DOHH2 (cell line): Measurements from ENCODE around the gene PCSK5.

Experiments used
- H3F3A ChIP-seq: fragments of 200-600 bp; sonication (generic), shearing (Covaris generic); 2 replicates; pipeline ENCODE4 v1.6.0; 2016; ENCODE audit warnings: antibody characterized with exemption, mild to moderate bottlenecking; ENCODE audit not compliant: control insufficient read depth, insufficient read depth
- H3K27ac ChIP-seq: fragments of 200-600 bp; sonication (generic); 2 replicates; pipeline ENCODE4 v1.5.1; 2014; ENCODE audit warnings: low read depth, mild to moderate bottlenecking, low read length, moderate library complexity
- H3K27me3 ChIP-seq: fragments of 200-600 bp; sonication (generic); 2 replicates; pipeline ENCODE4 v1.6.1; 2014; ENCODE audit warnings: mild to moderate bottlenecking, low read length, mixed read lengths; ENCODE audit not compliant: control insufficient read depth
- H3K36me3 ChIP-seq: fragments of 200-600 bp; sonication (generic); 2 replicates; pipeline ENCODE4 v1.6.1; 2014; ENCODE audit warnings: mild to moderate bottlenecking, low read length, moderate library complexity, mixed read lengths; ENCODE audit not compliant: control insufficient read depth
- H3K4me1 ChIP-seq: fragments of 200-600 bp; sonication (generic); 2 replicates; pipeline ENCODE4 v1.6.1; 2014; ENCODE audit warnings: mild to moderate bottlenecking, low read length, mixed read lengths; ENCODE audit not compliant: control insufficient read depth
- H3K4me2 ChIP-seq: fragments of 200-600 bp; sonication (generic); 2 replicates; pipeline ENCODE4 v1.6.0; 2014; ENCODE audit warnings: mild to moderate bottlenecking, low read length, moderate library complexity
- H3K4me3 ChIP-seq: fragments of 200-600 bp; sonication (generic); 2 replicates; pipeline ENCODE4 v1.5.1; 2014; ENCODE audit warnings: mild to moderate bottlenecking, low read length, mixed read lengths
- H3K79me2 ChIP-seq: fragments of 200-600 bp; sonication (generic); 2 replicates; pipeline ENCODE4 v1.6.1; 2014; ENCODE audit warnings: mild to moderate bottlenecking, low read length, mixed read lengths; ENCODE audit not compliant: control insufficient read depth
- H3K9me2 ChIP-seq: fragments of 200-600 bp; sonication (generic); replicated peaks from 2 replicates; pipeline ENCODE4 v1.6.1; 2014; ENCODE audit warnings: mild to moderate bottlenecking, low read length, mixed read lengths; ENCODE audit not compliant: control insufficient read depth
- H3K9me3 ChIP-seq: fragments of 200-600 bp; sonication (generic); 2 replicates; pipeline ENCODE4 v1.6.1; 2014; ENCODE audit warnings: antibody characterized with exemption, low read length, mixed read lengths; ENCODE audit not compliant: control insufficient read depth, insufficient read depth
- H4K20me1 ChIP-seq: fragments of 200-600 bp; sonication (generic); 2 replicates; pipeline ENCODE4 v1.6.0; 2014; ENCODE audit warnings: low read depth, mild to moderate bottlenecking, antibody characterized with exemption, low read length, moderate library complexity; ENCODE audit not compliant: control insufficient read depth, insufficient read depth
- EZH2phosphoT487 ChIP-seq: fragments of 200-600 bp; sonication (generic); IDR thresholded peaks from 2 replicates; pipeline ENCODE4 v1.6.1; 2017; ENCODE audit warnings: borderline replicate concordance, mild to moderate bottlenecking, antibody characterized with exemption, low read length, moderate library complexity, mixed read lengths
- TF ChIP-seq, protein P1 (sequence below): fragments of 200-600 bp; sonication (generic); IDR thresholded peaks from one replicate; pipeline ENCODE4 v1.5.1; 2014; ENCODE audit warnings: antibody characterized with exemption, mild to moderate bottlenecking, low read depth, low read length; ENCODE audit not compliant: poor library complexity, severe bottlenecking

The PCSK5 gene

DNA sequence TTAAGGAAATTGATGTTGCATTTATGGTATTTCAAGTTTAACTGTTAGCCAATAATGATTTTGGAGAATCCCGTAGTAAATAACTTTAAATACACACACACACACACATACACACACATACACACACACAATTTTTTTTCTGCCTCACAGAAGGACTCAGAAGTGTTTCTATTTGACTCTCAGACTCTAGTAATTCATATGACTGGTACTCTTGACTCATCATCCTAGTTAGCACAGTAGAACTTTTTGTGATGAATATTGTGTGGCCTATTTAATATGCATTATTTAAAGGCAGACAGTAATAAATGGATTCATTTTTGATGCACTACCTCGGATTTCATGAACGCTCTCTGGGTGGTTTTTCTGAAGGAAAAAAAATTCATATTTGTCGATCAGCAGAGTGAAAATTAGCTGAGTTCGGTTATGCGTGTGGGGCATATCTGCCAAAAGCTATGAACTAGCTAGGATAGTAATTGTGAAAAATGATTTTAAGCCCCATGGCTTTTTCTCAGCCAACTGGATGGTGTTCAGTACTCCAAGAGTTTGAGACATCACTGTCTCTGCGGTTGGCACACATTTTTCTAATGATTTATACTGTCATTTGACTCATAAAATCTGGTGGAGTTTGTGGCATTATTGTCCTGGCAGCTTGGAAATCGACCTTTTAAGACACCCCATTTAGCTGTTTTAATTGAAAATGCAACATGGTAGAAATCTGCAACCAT, 102.2 kb downstream of the PCSK5 start:
- TF ChIP-seq, protein P1, sequence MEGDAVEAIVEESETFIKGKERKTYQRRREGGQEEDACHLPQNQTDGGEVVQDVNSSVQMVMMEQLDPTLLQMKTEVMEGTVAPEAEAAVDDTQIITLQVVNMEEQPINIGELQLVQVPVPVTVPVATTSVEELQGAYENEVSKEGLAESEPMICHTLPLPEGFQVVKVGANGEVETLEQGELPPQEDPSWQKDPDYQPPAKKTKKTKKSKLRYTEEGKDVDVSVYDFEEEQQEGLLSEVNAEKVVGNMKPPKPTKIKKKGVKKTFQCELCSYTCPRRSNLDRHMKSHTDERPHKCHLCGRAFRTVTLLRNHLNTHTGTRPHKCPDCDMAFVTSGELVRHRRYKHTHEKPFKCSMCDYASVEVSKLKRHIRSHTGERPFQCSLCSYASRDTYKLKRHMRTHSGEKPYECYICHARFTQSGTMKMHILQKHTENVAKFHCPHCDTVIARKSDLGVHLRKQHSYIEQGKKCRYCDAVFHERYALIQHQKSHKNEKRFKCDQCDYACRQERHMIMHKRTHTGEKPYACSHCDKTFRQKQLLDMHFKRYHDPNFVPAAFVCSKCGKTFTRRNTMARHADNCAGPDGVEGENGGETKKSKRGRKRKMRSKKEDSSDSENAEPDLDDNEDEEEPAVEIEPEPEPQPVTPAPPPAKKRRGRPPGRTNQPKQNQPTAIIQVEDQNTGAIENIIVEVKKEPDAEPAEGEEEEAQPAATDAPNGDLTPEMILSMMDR, result no peak
- TF ChIP-seq EZH2phosphoT487, result no peak
- H3K36me3 ChIP-seq, result no peaks in the 10 kb centered on the region
- no peak overlapping the region for H3K4me2 ChIP-seq
- H3K27me3 ChIP-seq, result no peaks in the 10 kb centered on the region
- no peaks in the 10 kb centered on the region for H3K79me2 ChIP-seq
- no peaks in the 10 kb centered on the region for H3K9me2 ChIP-seq
- H4K20me1 ChIP-seq, result no peaks in the 10 kb centered on the region
- no peak overlapping the region for H3K4me3 ChIP-seq
- no peaks in the 10 kb centered on the region for H3K4me1 ChIP-seq
- no peaks in the 10 kb centered on the region for H3F3A ChIP-seq
- no peak overlapping the region for H3K27ac ChIP-seq
- H3K9me3 ChIP-seq, result no peaks in the 10 kb centered on the region

DNA sequence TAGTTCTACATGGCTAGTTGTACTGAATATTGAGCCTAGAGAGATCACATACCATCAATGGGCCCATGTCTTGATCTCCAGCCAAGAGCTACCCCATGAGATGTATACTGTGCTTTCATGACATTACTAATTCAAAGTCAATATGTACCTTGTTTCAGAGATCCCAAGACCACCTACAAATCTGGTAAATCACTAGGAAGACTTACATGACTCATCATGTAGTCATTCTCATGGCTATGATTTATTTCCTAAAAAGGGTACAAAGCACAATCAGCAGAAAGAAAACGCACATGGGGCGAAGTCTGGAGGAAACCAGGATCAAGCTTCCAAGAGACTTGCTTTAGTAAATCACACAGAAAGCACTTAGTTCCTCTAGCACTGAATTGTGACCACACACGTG, 103.0 kb downstream of the PCSK5 start:
- H3K4me2 ChIP-seq, result no peak overlapping the region
- no peaks in the 10 kb centered on the region for H3K79me2 ChIP-seq
- TF ChIP-seq, protein P1, result no peak
- no peak for TF ChIP-seq EZH2phosphoT487
- no peaks in the 10 kb centered on the region for H4K20me1 ChIP-seq
- H3K27me3 ChIP-seq, result no peaks in the 10 kb centered on the region
- no peaks in the 10 kb centered on the region for H3K36me3 ChIP-seq
- no peak overlapping the region for H3K27ac ChIP-seq
- no peaks in the 10 kb centered on the region for H3K4me1 ChIP-seq
- H3K9me2 ChIP-seq, result no peaks in the 10 kb centered on the region
- H3K4me3 ChIP-seq, result no peak overlapping the region
- no peaks in the 10 kb centered on the region for H3F3A ChIP-seq
- H3K9me3 ChIP-seq, result no peaks in the 10 kb centered on the region

DNA sequence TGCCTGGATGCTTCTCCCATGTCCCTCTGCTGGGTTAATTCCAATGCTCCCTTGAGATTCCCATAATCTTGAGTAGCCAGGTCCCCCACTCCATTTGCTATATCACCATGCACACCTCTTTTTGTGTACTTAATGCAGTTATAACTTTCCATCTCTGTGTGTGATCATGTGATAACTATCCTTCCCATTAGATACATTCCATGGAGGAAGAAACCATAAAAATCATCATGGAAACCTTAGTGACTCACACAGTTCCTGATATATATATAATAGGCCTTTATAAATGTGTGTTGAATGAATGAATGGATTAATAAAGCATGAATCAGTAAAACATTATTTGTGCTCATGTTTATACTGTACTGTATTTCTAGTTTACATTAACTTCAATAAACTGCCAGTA, 104.6 kb downstream of the PCSK5 start:
- H3K4me2 ChIP-seq, result no peak overlapping the region
- no peaks in the 10 kb centered on the region for H3K36me3 ChIP-seq
- H3K9me2 ChIP-seq, result no peaks in the 10 kb centered on the region
- no peak overlapping the region for H3K27ac ChIP-seq
- no peak for TF ChIP-seq EZH2phosphoT487
- TF ChIP-seq, protein P1, result no peak
- no peaks in the 10 kb centered on the region for H4K20me1 ChIP-seq
- H3K4me1 ChIP-seq, result no peaks in the 10 kb centered on the region
- H3K79me2 ChIP-seq, result no peaks in the 10 kb centered on the region
- H3K4me3 ChIP-seq, result no peak overlapping the region
- no peaks in the 10 kb centered on the region for H3K27me3 ChIP-seq
- H3F3A ChIP-seq, result no peaks in the 10 kb centered on the region
- no peaks in the 10 kb centered on the region for H3K9me3 ChIP-seq
